ENCODE measurements around the gene ADAD2. TPM values are rescaled to one million over a fixed set of nuclear protein-coding genes. Genes with fewer than 3 reads are reported as not detected.

Gene ADAD2
- total RNA-seq, 1 experiment from 2014 or later: not detected

- Histone ChIP-seq H3K9me3 (ENCODE audit: insufficient read depth, low read depth) (no peaks in the 10 kb centered on the region), H3K36me3 (ENCODE audit: low read depth) (no peaks in the 10 kb centered on the region), H3K27ac (no peak overlapping the region), H3K27me3 (ENCODE audit: insufficient read depth, low read depth) (no peaks in the 10 kb centered on the region), H3K9me2 (ENCODE audit: insufficient read depth) (no peaks in the 10 kb centered on the region), H2AFZ (no peak overlapping the region), H3K79me2 (ENCODE audit: low read depth) (no peaks in the 10 kb centered on the region), H3K4me3 (no peak overlapping the region), H3K4me2 (no peak overlapping the region), H3F3A (ENCODE audit: insufficient read depth, low read depth) (no peaks in the 10 kb centered on the region), H4K20me1 (ENCODE audit: insufficient read depth) (no peaks in the 10 kb centered on the region), H3K4me1 (replicated peaks; ENCODE audit: insufficient read depth) (peaks cover 8% of the 10 kb centered on the region; the same call in 1 of the 2 replicates)
- BruUV-seq (replicated peaks): no TSS peak
- DNase-seq: no peak
- POLR2A ChIA-PET (ENCODE audit: unreplicated experiment): no interaction called here
- intact Hi-C loops (cut with micrococcal nuclease; ENCODE audit: unreplicated experiment): no loop called here
- CTCF ChIA-PET: no interaction called here
- TF ChIP-seq EZH2 (IDR thresholded peaks at IDR 0.05; ENCODE audit: low read depth) (no peak), CTCF (conservative IDR thresholded peaks at IDR 0.05) (no peak)
Measured at GRCh38 chr16:84207251-84207650, 16.3 kb downstream of the ADAD2 start.

GRCh38 chr16:84207879-84208278 lies 16.9 kb downstream of the ADAD2 start:
- CTCF ChIA-PET: no interaction called here
- Histone ChIP-seq H3K4me1 (replicated peaks; ENCODE audit: insufficient read depth) (peaks cover 8% of the 10 kb centered on the region; the same call in 1 of the 2 replicates), H4K20me1 (ENCODE audit: insufficient read depth) (no peaks in the 10 kb centered on the region), H3K4me3 (no peak overlapping the region), H3K79me2 (ENCODE audit: low read depth) (no peaks in the 10 kb centered on the region), H3K9me2 (ENCODE audit: insufficient read depth) (no peaks in the 10 kb centered on the region), H3K36me3 (ENCODE audit: low read depth) (no peaks in the 10 kb centered on the region), H3K27me3 (ENCODE audit: insufficient read depth, low read depth) (no peaks in the 10 kb centered on the region), H3K4me2 (no peak overlapping the region), H3F3A (ENCODE audit: insufficient read depth, low read depth) (no peaks in the 10 kb centered on the region), H3K9me3 (ENCODE audit: insufficient read depth, low read depth) (no peaks in the 10 kb centered on the region), H3K27ac (no peak overlapping the region), H2AFZ (no peak overlapping the region)
- no peak for TF ChIP-seq CTCF (conservative IDR thresholded peaks at IDR 0.05)
- TF ChIP-seq EZH2 (IDR thresholded peaks at IDR 0.05; ENCODE audit: low read depth): no peak
- no peak for DNase-seq
- BruUV-seq (replicated peaks): no TSS peak
- POLR2A ChIA-PET (ENCODE audit: unreplicated experiment): no interaction called here
- intact Hi-C loops (cut with micrococcal nuclease; ENCODE audit: unreplicated experiment): no loop called here

- H3K27me3 ChIP-seq (ENCODE audit: insufficient read depth, low read depth): no peaks in the 10 kb centered on the region
- H3K4me3 ChIP-seq: no peak overlapping the region
- intact Hi-C loops (cut with micrococcal nuclease; ENCODE audit: unreplicated experiment): no loop called here
- no peaks in the 10 kb centered on the region for H3K36me3 ChIP-seq (ENCODE audit: low read depth)
- DNase-seq: no peak
- ChIA-PET CTCF (no interaction called here), POLR2A (ENCODE audit: unreplicated experiment) (no interaction called here)
- no peak overlapping the region for H2AFZ ChIP-seq
- no peaks in the 10 kb centered on the region for H3K9me3 ChIP-seq (ENCODE audit: insufficient read depth, low read depth)
- H3F3A ChIP-seq (ENCODE audit: insufficient read depth, low read depth): no peaks in the 10 kb centered on the region
- H3K27ac ChIP-seq: no peak overlapping the region
- no TSS peak for BruUV-seq (replicated peaks)
- H3K4me1 ChIP-seq (replicated peaks; ENCODE audit: insufficient read depth): peaks cover 11% of the 10 kb centered on the region; the same call in 1 of the 2 replicates
- no peaks in the 10 kb centered on the region for H4K20me1 ChIP-seq (ENCODE audit: insufficient read depth)
- TF ChIP-seq CTCF (conservative IDR thresholded peaks at IDR 0.05): peak; percentile 27; the same call in 1 of the 2 replicates
- no peak for TF ChIP-seq EZH2 (IDR thresholded peaks at IDR 0.05; ENCODE audit: low read depth)
- H3K79me2 ChIP-seq (ENCODE audit: low read depth): no peaks in the 10 kb centered on the region
- H3K4me2 ChIP-seq: no peak overlapping the region
- no peaks in the 10 kb centered on the region for H3K9me2 ChIP-seq (ENCODE audit: insufficient read depth)
Measured at GRCh38 chr16:84209989-84210388, 19.0 kb downstream of the ADAD2 start.
